Osteocyte (in vitro differentiated cells): ENCODE results near the gene SCGB1A1. TPM values are rescaled to one million over a fixed set of nuclear protein-coding genes. Genes with fewer than 3 reads are reported as not detected.

Experiments
- DNase-seq: peaks from one replicate; pipeline ENCODE4 v3.0.0; 2021; ENCODE audit warnings: mixed read lengths; ENCODE audit not compliant: unreplicated experiment; ENCODE audit errors: extremely low spot score
- H3K27ac Mint-ChIP-seq: one replicate; pipeline ENCODE4 v1.8.0; 2021; ENCODE audit warnings: mild to moderate bottlenecking, mixed read lengths; ENCODE audit not compliant: unreplicated experiment
- H3K27me3 Mint-ChIP-seq: one replicate; pipeline ENCODE4 v1.8.0; 2021; ENCODE audit warnings: mixed read lengths; ENCODE audit not compliant: unreplicated experiment
- H3K36me3 Mint-ChIP-seq: one replicate; pipeline ENCODE4 v1.8.0; 2021; ENCODE audit warnings: mixed read lengths; ENCODE audit not compliant: unreplicated experiment
- H3K4me1 Mint-ChIP-seq: one replicate; pipeline ENCODE4 v1.8.0; 2021; ENCODE audit warnings: mixed read lengths; ENCODE audit not compliant: unreplicated experiment
- H3K4me3 Mint-ChIP-seq: one replicate; pipeline ENCODE4 v1.8.0; 2021; ENCODE audit warnings: mild to moderate bottlenecking, moderate library complexity, mixed read lengths; ENCODE audit not compliant: unreplicated experiment
- H3K9me3 Mint-ChIP-seq: one replicate; pipeline ENCODE4 v1.8.0; 2021; ENCODE audit warnings: mixed read lengths; ENCODE audit not compliant: unreplicated experiment
- total RNA-seq: library from RNA; stranded (reverse); gene quantifications from 2 replicates; pipeline ENCODE4 v1.2.1, GENCODE V29; 2021
- TF ChIP-seq, protein P1 (sequence below): fragments of 200-600 bp; sonication (generic); IDR thresholded peaks from 2 replicates; pipeline ENCODE4 v1.5.0; 2021; ENCODE audit warnings: antibody characterized with exemption, mild to moderate bottlenecking, moderate library complexity

The SCGB1A1 gene
- total RNA-seq, 1 donor from 2014 or later = not detected

GRCh38 chr11:62398011-62398994 is 20.5 kb upstream of the SCGB1A1 start:
- H3K4me1 Mint-ChIP-seq = peaks cover 60% of the 10 kb centered on the region
- H3K27ac Mint-ChIP-seq = peak overlapping the region; percentile 84
- TF ChIP-seq, protein P1, sequence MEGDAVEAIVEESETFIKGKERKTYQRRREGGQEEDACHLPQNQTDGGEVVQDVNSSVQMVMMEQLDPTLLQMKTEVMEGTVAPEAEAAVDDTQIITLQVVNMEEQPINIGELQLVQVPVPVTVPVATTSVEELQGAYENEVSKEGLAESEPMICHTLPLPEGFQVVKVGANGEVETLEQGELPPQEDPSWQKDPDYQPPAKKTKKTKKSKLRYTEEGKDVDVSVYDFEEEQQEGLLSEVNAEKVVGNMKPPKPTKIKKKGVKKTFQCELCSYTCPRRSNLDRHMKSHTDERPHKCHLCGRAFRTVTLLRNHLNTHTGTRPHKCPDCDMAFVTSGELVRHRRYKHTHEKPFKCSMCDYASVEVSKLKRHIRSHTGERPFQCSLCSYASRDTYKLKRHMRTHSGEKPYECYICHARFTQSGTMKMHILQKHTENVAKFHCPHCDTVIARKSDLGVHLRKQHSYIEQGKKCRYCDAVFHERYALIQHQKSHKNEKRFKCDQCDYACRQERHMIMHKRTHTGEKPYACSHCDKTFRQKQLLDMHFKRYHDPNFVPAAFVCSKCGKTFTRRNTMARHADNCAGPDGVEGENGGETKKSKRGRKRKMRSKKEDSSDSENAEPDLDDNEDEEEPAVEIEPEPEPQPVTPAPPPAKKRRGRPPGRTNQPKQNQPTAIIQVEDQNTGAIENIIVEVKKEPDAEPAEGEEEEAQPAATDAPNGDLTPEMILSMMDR = no peak
- DNase-seq = no peak
- no peaks in the 10 kb centered on the region for H3K9me3 Mint-ChIP-seq
- H3K27me3 Mint-ChIP-seq = no peaks in the 10 kb centered on the region
- no peak overlapping the region for H3K4me3 Mint-ChIP-seq
- no peaks in the 10 kb centered on the region for H3K36me3 Mint-ChIP-seq

- peaks cover 60% of the 10 kb centered on the region for H3K4me1 Mint-ChIP-seq
- no peak for DNase-seq
- peak overlapping the region; percentile 84 for H3K27ac Mint-ChIP-seq
- H3K36me3 Mint-ChIP-seq = no peaks in the 10 kb centered on the region
- H3K4me3 Mint-ChIP-seq = peak overlapping the region; percentile 50
- no peaks in the 10 kb centered on the region for H3K27me3 Mint-ChIP-seq
- TF ChIP-seq, protein P1 = no peak
- H3K9me3 Mint-ChIP-seq = no peaks in the 10 kb centered on the region
Measured at GRCh38 chr11:62399172-62399877, 19.5 kb upstream of the SCGB1A1 start.

DNA sequence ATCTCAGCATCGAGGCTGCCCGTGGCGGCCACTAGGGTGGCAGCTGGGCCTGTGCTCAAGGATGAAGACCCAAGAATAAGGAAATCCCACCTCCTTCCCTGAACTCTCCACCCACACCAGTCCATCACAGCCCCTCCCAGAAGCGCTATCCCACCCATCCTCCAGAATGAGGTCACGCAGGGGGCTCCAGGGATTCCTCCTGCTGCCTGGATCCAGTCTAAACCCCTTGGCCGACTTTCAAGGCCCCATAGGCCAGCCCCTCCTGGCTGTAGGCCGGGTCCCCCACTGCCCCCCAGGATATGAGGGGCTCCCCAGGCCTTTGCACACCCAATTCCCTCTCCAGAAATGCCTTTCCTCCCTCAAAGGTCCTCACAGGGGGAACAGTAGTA is 19.0 kb upstream of the SCGB1A1 start:
- H3K4me3 Mint-ChIP-seq = no peak overlapping the region
- no peak for DNase-seq
- H3K27me3 Mint-ChIP-seq = no peaks in the 10 kb centered on the region
- peaks cover 56% of the 10 kb centered on the region for H3K4me1 Mint-ChIP-seq
- peak overlapping the region; percentile 84 for H3K27ac Mint-ChIP-seq
- H3K9me3 Mint-ChIP-seq = no peaks in the 10 kb centered on the region
- no peaks in the 10 kb centered on the region for H3K36me3 Mint-ChIP-seq
- TF ChIP-seq, protein P1 = no peak

GRCh38 chr11:62400281-62400680 is 18.6 kb upstream of the SCGB1A1 start:
- TF ChIP-seq, protein P1 = no peak
- Mint-ChIP-seq H3K36me3 (no peaks in the 10 kb centered on the region), H3K9me3 (no peaks in the 10 kb centered on the region), H3K4me3 (no peak overlapping the region), H3K27me3 (no peaks in the 10 kb centered on the region), H3K27ac (peak overlapping the region; percentile 84), H3K4me1 (peaks cover 52% of the 10 kb centered on the region)
- DNase-seq = no peak

- TF ChIP-seq, protein P1 = no peak
- H3K4me1 Mint-ChIP-seq = peaks cover 49% of the 10 kb centered on the region
- no peaks in the 10 kb centered on the region for H3K9me3 Mint-ChIP-seq
- H3K36me3 Mint-ChIP-seq = no peaks in the 10 kb centered on the region
- no peaks in the 10 kb centered on the region for H3K27me3 Mint-ChIP-seq
- H3K27ac Mint-ChIP-seq = peak overlapping the region; percentile 75
- no peak overlapping the region for H3K4me3 Mint-ChIP-seq
- DNase-seq = no peak
Measured at GRCh38 chr11:62400760-62401159, 18.1 kb upstream of the SCGB1A1 start.
